Cardiac septum (tissue), 1 donor: Measurements from ENCODE around the gene STXBP2. TPM values are rescaled to one million over a fixed set of nuclear protein-coding genes. Genes with fewer than 3 reads are reported as not detected.

Experiments
- DNase-seq: peaks from one replicate; pipeline ENCODE4 v3.0.0-alpha.2; 2020; ENCODE audit warnings: low spot score
- intact Hi-C: fragments of 100-400 bp; cut with DNase I; formaldehyde crosslinking; loops from one replicate; pipeline ENCODE4 v1.14.0; 2022
- microRNA-seq: library from miRNA; unstranded; fragments of <30 nt; microRNA quantifications from one replicate; pipeline ENCODE4 v1.2.0, GENCODE V29; 2020
- total RNA-seq: library from RNA; stranded (reverse); fragmentation: NEBNext Ultra II Directional; extraction: Animal tissue kit (Norgen Biotek cat#: 25700); gene quantifications from one replicate; pipeline ENCODE4 v1.2.1, GENCODE V29; 2021
- donor health status: DM: no; HTN: no; CAD: no.

The STXBP2 gene
- total RNA-seq, 1 donor from 2014 or later: 4.0 TPM

DNA sequence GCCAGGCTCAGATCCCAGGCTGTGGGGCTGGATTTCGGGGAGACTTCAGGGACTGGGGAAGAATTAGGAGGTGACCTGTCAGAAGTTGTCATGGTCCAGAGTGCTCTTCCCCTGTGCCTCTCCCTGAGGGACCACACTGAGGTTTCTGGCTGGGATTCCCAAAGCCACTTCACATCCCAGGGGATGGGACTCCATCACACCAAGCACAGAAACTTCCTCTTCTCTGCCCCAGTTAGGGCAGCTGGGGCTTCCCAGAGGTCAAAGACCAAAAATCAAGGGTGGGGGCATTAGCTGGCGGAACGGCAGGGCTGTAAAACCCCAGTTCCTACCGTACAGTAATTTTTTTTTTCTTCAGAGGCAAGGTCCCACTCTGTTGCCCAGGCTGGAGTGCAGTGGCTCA lies 57.6 kb downstream of the STXBP2 start:
- DNase-seq: no peak
- intact Hi-C loops: no loop called here

Small RNA genes within 50 kb of the gene (microRNA-seq; reads per million reads assigned to microRNA genes)
- not detected for gene MIR6792

Other genes starting within 250 kb of the STXBP2 start
- 1.9 TPM for gene PEX11G, start 148.1 kb upstream of the STXBP2 start, total RNA-seq
- gene ZNF358, start 121.0 kb upstream of the STXBP2 start, total RNA-seq: 76.7 TPM
- gene MCOLN1, start 114.5 kb upstream of the STXBP2 start, total RNA-seq: 16.0 TPM
- 41.9 TPM for gene PNPLA6, start 101.4 kb upstream of the STXBP2 start, total RNA-seq
- gene CAMSAP3, start 41.2 kb upstream of the STXBP2 start, total RNA-seq: not detected
- gene XAB2, start 7.6 kb upstream of the STXBP2 start, total RNA-seq: 21.8 TPM
- 130 TPM for gene PET100, start 7.3 kb upstream of the STXBP2 start, total RNA-seq
- gene PCP2, start 3.4 kb upstream of the STXBP2 start, total RNA-seq: not detected
- 0.75 TPM for gene RETN, start 31.9 kb downstream of the STXBP2 start, total RNA-seq
- gene MCEMP1, start 40.0 kb downstream of the STXBP2 start, total RNA-seq: 0.54 TPM
- 77.0 TPM for gene TRAPPC5, start 43.7 kb downstream of the STXBP2 start, total RNA-seq
- not detected for gene FCER2, start 65.0 kb downstream of the STXBP2 start, total RNA-seq
- gene CLEC4G, start 95.0 kb downstream of the STXBP2 start, total RNA-seq: 0.92 TPM
- gene CD209, start 110.4 kb downstream of the STXBP2 start, total RNA-seq: 7.6 TPM
- gene CLEC4M, start 126.1 kb downstream of the STXBP2 start, total RNA-seq: not detected
- 23.6 TPM for gene EVI5L, start 193.1 kb downstream of the STXBP2 start, total RNA-seq
- 0.13 TPM for gene PRR36, start 237.3 kb downstream of the STXBP2 start, total RNA-seq